ENCODE data around the gene ZNF117. TPM values are rescaled to one million over a fixed set of nuclear protein-coding genes. Genes with fewer than 3 reads are reported as not detected.

ZNF117 gene
- total RNA-seq (2022; extraction: Qiagen RNA extraction; ENCODE audit: low read depth), result 0.11 to 0.25 TPM (median 0.18 TPM) in 5 replicates

DNA sequence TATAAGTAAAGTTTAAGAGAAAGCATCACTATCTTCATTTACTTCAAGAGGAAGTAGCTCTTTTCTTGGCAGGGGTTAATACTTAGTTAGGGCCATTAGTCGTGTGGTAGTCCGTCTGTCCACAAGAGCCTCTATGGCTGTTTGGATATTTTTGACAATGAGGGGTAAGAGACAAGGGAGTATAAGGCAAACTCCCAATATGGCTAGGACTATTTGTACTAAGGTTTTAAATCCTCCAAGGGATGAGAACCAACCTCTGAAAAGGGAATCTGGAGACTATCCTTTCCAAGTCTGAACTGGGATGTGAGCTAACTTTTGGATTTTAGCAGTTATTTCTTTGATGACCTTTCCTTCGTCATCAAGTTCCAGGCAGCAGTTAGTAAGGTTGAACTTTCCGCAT, at the start of gene ZNF117:
TSS of gene ZNF117 (minus strand) at position 101 of the 400 bp plus-strand sequence.

DNA sequence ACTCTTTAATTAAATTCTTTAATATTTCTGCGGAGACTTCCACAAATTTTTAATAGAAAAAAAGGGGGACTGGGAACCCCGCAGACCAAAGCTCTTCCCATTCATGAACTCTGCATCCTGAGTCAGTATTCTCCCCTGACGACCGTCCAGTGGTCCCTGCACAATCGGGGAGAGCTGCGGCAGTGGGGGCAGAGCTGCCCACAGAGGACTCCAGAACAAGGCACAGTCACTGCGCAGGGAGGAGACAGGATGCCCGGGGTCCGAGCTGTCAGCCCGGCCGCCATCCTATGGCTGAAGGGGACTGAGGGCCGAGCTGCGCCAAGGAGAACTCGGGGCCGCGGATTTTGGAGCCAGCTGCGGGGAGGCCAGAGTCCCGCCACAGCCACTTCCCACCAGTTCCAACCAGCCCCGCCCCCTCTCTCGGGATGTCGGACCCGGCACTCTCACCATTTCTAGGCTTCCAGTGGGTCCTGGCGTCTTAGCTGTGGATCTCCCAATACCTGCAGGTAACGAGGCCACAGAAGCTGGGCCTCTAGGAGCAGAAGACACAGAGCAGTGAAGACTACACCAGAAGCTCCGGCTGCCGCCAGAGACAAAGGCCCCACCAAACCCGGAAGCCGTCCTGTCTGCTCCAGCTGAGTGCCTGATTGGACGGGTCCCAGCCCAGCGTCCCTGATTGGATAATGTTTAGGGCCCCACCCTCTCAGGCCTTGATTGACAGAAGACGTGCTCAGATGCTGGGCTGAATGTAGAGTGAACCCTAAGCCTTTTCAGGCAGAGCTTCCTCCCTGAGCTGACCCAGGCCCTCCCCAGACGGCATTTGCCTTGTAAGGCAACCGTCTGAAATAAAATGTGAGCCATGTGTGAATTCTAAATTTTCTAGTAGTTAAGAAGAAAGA, 15.5 kb upstream of the ZNF117 start, which contains the start of gene ERV3-1:
TSS of gene ERV3-1 (minus strand) at position 594 of the 899 bp plus-strand sequence. CDS start 13,661 bp downstream, outside the sequence.

Other genes with a start within 250 kb of the ZNF117 start
- gene ZNF138, start 196.6 kb downstream of the ZNF117 start, total RNA-seq (2022; extraction: Qiagen RNA extraction; ENCODE audit: low read depth), result 2.9 to 3.6 TPM (median 3.2 TPM) in 5 replicates
- 1.9 to 3.3 TPM (median 2.7 TPM) in 5 replicates for gene ZNF273, start 87.8 kb downstream of the ZNF117 start, total RNA-seq (2022; extraction: Qiagen RNA extraction; ENCODE audit: low read depth)
- 2.1 to 4.9 TPM (median 3.3 TPM) in 5 replicates for gene ERV3-1, start 15.7 kb upstream of the ZNF117 start, total RNA-seq (2022; extraction: Qiagen RNA extraction; ENCODE audit: low read depth)